ENCODE data around the gene NLRP1.

GRCh38 chr17:5591966-5592365 lies 7.7 kb upstream of the NLRP1 start:
- TF ChIP-seq JUND (IDR thresholded peaks at IDR 0.05) (no peak), CTCF (IDR thresholded peaks at IDR 0.05; ENCODE audit: low read depth, low read length, missing input control) (no peak), RAD21 (IDR thresholded peaks at IDR 0.05) (no peak), SP1 (IDR thresholded peaks at IDR 0.05) (no peak), EGR1 (IDR thresholded peaks at IDR 0.05; ENCODE audit: low read depth in 2 of 2) (no peak), GABPA (IDR thresholded peaks at IDR 0.05 in 1 of 2, conservative IDR thresholded peaks at IDR 0.05 in 1 of 2) (no peak), MAX (IDR thresholded peaks at IDR 0.05) (no peak), YY1 (IDR thresholded peaks at IDR 0.05) (no peak), HNF4G (IDR thresholded peaks at IDR 0.05) (no peak)

Measured in liver (tissue), 3 donors.